MCF 10A (cell line): ENCODE results near the gene VSIG4. TPM values are rescaled to one million over a fixed set of nuclear protein-coding genes. Genes with fewer than 3 reads are reported as not detected.
"Not testable (repeated sequence)": the region's sequence is repeated elsewhere in the genome, so short reads cannot be mapped to it uniquely, and the experiment has no call there.

Experiments used
- BruUV-seq: library from RNA; stranded (reverse); fragments of 400-500 nt; replicated peaks from 2 replicates; lab custom pipeline; 2021; lab: Mats Ljungman, UMichigan
- CTCF ChIA-PET: fragments of 300-600 bp; sonication (Branson Sonifier 250); formaldehyde crosslinking; extraction: SDS; loops from one replicate; lab custom pipeline; 2021; ENCODE audit warnings: antibody characterized with exemption, inconsistent platforms; lab: Yijun Ruan, JAX
- POLR2A ChIA-PET: fragments of 300-600, 350-650 bp; sonication (Branson Sonifier 250); formaldehyde crosslinking; extraction: SDS; loops from one replicate; lab custom pipeline; 2020; ENCODE audit warnings: antibody characterized with exemption, inconsistent platforms; lab: Yijun Ruan, JAX
- DNase-seq: peaks from one replicate; pipeline ENCODE4 v3.0.0-alpha.2; 2018; ENCODE audit not compliant: unreplicated experiment
- H3K27ac Mint-ChIP-seq: one replicate; pipeline ENCODE4 v1.8.0; 2022; ENCODE audit warnings: mild to moderate bottlenecking, low read depth, mixed read lengths; ENCODE audit not compliant: unreplicated experiment
- H3K27me3 Mint-ChIP-seq: one replicate; pipeline ENCODE4 v1.8.0; 2022; ENCODE audit warnings: mixed read lengths; ENCODE audit not compliant: insufficient read depth, unreplicated experiment
- H3K36me3 Mint-ChIP-seq: one replicate; pipeline ENCODE4 v1.8.0; 2022; ENCODE audit warnings: mild to moderate bottlenecking, moderate library complexity, mixed read lengths; ENCODE audit not compliant: insufficient read depth, unreplicated experiment
- H3K4me1 Mint-ChIP-seq: one replicate; pipeline ENCODE4 v1.8.0; 2022; ENCODE audit warnings: mixed read lengths; ENCODE audit not compliant: insufficient read depth, unreplicated experiment
- H3K4me3 Mint-ChIP-seq: one replicate; pipeline ENCODE4 v1.8.0; 2022; ENCODE audit warnings: mild to moderate bottlenecking, moderate library complexity, mixed read lengths; ENCODE audit not compliant: unreplicated experiment
- H3K9me3 Mint-ChIP-seq: one replicate; pipeline ENCODE4 v1.8.0; 2022; ENCODE audit warnings: mixed read lengths; ENCODE audit not compliant: unreplicated experiment
- CTCF ChIP-seq: fragments of 200-600 bp; IDR thresholded peaks from one replicate; pipeline ENCODE4 v1.8.0; 2022; ENCODE audit warnings: antibody characterized with exemption, mild to moderate bottlenecking; ENCODE audit not compliant: unreplicated experiment
- intact Hi-C: fragments of 100-400 bp; cut with micrococcal nuclease; formaldehyde crosslinking; loops from 2 replicates; pipeline ENCODE4 v1.14.1; 2022
- total RNA-seq: library from RNA; stranded (reverse); gene quantifications from 2 replicates; pipeline ENCODE4 v1.2.3, GENCODE V29; 2022

Gene VSIG4
- total RNA-seq, 1 experiment from 2014 or later = not detected

GRCh38 chrX:66071126-66071525, 31.2 kb upstream of the VSIG4 start:
- no peak for TF ChIP-seq CTCF
- POLR2A ChIA-PET = no interaction called here
- H3K27me3 Mint-ChIP-seq = no peaks in the 10 kb centered on the region
- no peaks in the 10 kb centered on the region for H3K36me3 Mint-ChIP-seq
- no peak overlapping the region for H3K4me3 Mint-ChIP-seq
- no TSS peak for BruUV-seq
- no peak overlapping the region for H3K27ac Mint-ChIP-seq
- intact Hi-C loops = no loop called here
- peaks cover 12% of the 10 kb centered on the region for H3K4me1 Mint-ChIP-seq
- CTCF ChIA-PET = interaction anchor here (0.6 kb wide), 1 partner anchor 31 kb away, joined by 3 read pairs; no protein-coding TSS in a partner anchor
- no peak for DNase-seq
- H3K9me3 Mint-ChIP-seq = peaks cover 17% of the 10 kb centered on the region

- no peak for DNase-seq
- Mint-ChIP-seq H3K4me1 (no peaks in the 10 kb centered on the region), H3K4me3 (no peak overlapping the region), H3K9me3 (peaks cover 15% of the 10 kb centered on the region), H3K27me3 (no peaks in the 10 kb centered on the region), H3K36me3 (no peaks in the 10 kb centered on the region), H3K27ac (no peak overlapping the region)
- BruUV-seq = no TSS peak
- intact Hi-C loops = no loop called here
- POLR2A ChIA-PET = no interaction called here
- CTCF ChIA-PET = no interaction called here
- no peak for TF ChIP-seq CTCF
Observed at GRCh38 chrX:66064261-66064660, 24.4 kb upstream of the VSIG4 start.

- H3K4me3 Mint-ChIP-seq, CTCF ChIA-PET, intact Hi-C loops, H3K27ac Mint-ChIP-seq, POLR2A ChIA-PET, H3K27me3 Mint-ChIP-seq, H3K4me1 Mint-ChIP-seq, DNase-seq, BruUV-seq, H3K36me3 Mint-ChIP-seq, H3K9me3 Mint-ChIP-seq: not testable (repeated sequence)
Observed at GRCh38 chrX:66057019-66057418, 17.1 kb upstream of the VSIG4 start.

- no peak for TF ChIP-seq CTCF
- Mint-ChIP-seq H3K27ac (no peak overlapping the region), H3K27me3 (no peaks in the 10 kb centered on the region), H3K4me1 (no peaks in the 10 kb centered on the region), H3K9me3 (no peaks in the 10 kb centered on the region), H3K36me3 (no peaks in the 10 kb centered on the region), H3K4me3 (no peak overlapping the region)
- POLR2A ChIA-PET = no interaction called here
- intact Hi-C loops = no loop called here
- BruUV-seq = no TSS peak
- CTCF ChIA-PET = no interaction called here
- no peak for DNase-seq
Observed at GRCh38 chrX:66054978-66055377, 15.1 kb upstream of the VSIG4 start.

GRCh38 chrX:66053414-66053813, 13.5 kb upstream of the VSIG4 start:
- POLR2A ChIA-PET = no interaction called here
- intact Hi-C loops = no loop called here
- H3K36me3 Mint-ChIP-seq = no peaks in the 10 kb centered on the region
- H3K27me3 Mint-ChIP-seq = no peaks in the 10 kb centered on the region
- CTCF ChIA-PET = interaction anchor here (1.0 kb wide), 1 partner anchor 29 kb away, joined by 3 read pairs; no protein-coding TSS in a partner anchor
- no peaks in the 10 kb centered on the region for H3K9me3 Mint-ChIP-seq
- no peak overlapping the region for H3K4me3 Mint-ChIP-seq
- DNase-seq = no peak
- H3K27ac Mint-ChIP-seq = no peak overlapping the region
- H3K4me1 Mint-ChIP-seq = no peaks in the 10 kb centered on the region
- TF ChIP-seq CTCF = no peak
- BruUV-seq = no TSS peak
